Lower leg skin (tissue), 3 donors: Measurements from ENCODE around the gene WIPI1.

Source experiments
- CTCF ChIP-seq, 3 donors: fragments of 450-650 bp; IDR thresholded peaks; one replicate each; pipeline ENCODE4 v1.5.1; 2016; ENCODE audit warnings: antibody characterized with exemption in 3 of 3, mild to moderate bottlenecking in 3 of 3, moderate library complexity in 2 of 3
- POLR2A ChIP-seq, 2 donors: fragments of 450-650 bp; IDR thresholded peaks; one replicate each; pipeline ENCODE4 v1.6.1; 2016 to 2017; ENCODE audit warnings: antibody characterized with exemption in 2 of 2, mild to moderate bottlenecking in 1 of 2, moderate library complexity in 1 of 2

DNA sequence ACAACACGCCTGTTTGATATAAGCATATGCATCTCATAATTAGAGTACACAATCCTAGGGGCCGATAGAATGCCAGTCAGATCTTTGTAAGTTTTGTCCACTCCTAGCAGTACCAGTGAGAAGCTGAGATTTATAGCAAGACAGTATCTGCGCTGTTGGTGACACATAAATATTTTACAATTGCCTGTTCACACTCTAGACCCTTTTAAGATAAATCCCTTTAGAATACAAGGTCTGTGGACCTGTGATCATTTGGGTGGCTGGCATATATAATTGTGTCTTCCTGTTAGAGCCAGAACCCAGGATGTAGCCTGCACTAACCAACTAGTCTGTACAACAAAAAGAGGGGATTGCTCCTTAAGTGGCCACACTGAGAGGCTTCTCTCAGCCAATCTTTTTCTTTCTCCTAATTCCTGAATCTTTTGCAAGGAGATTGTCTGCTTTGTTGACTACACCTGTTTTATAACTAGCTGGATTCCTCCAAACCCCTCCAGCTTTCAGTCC is 74.7 kb downstream of the WIPI1 start:
- TF ChIP-seq CTCF (IDR thresholded peaks at IDR 0.05): no peak
- no peak for TF ChIP-seq POLR2A (IDR thresholded peaks at IDR 0.05)
